HEK293 (cell line): Measurements from ENCODE around the gene MAML2.

Experiments
- CTCF ChIA-PET: fragments of 350-600 bp; formaldehyde crosslinking; extraction: SDS; loops from one replicate; lab custom pipeline; 2021; ENCODE audit warnings: antibody characterized with exemption; lab: Yijun Ruan, JAX
- POLR2A ChIA-PET: fragments of 300-600 bp; formaldehyde crosslinking; extraction: SDS; loops from one replicate; lab custom pipeline; 2020; ENCODE audit warnings: antibody characterized with exemption, inconsistent platforms; lab: Yijun Ruan, JAX
- H3K27ac ChIP-seq: fragments of 200-500 bp; sonication (Bioruptor generic); 2 replicates; pipeline ENCODE4 v1.5.1; 2014; ENCODE audit warnings: low read depth, low read length, control low read depth, inconsistent platforms; ENCODE audit errors: extremely low read depth
- H3K36me3 ChIP-seq, 2 experiments: fragments of 200-500 bp in 1 of 2; sonication (Bioruptor generic) in 1 of 2; 1 replicate in 1 of 2; 2 replicates in 1 of 2; pipeline ENCODE4 v1.5.1; 2014 to 2017; ENCODE audit warnings: inconsistent platforms in 2 of 2, low read length in 2 of 2; ENCODE audit not compliant: control insufficient read depth in 2 of 2, insufficient read depth in 1 of 2
- H3K4me1 ChIP-seq: fragments of 200-500 bp; sonication (Bioruptor generic); 2 replicates; pipeline ENCODE4 v1.5.1; 2014; ENCODE audit warnings: mild to moderate bottlenecking, low read length, inconsistent platforms; ENCODE audit not compliant: control insufficient read depth, insufficient read depth
- H3K4me3 ChIP-seq: 2 replicates; pipeline ENCODE4 v1.5.1; 2011; ENCODE audit warnings: low read depth, mild to moderate bottlenecking, control low read depth, low read length, moderate library complexity
- H3K9me3 ChIP-seq: fragments of 200-500 bp; sonication (Bioruptor generic); 2 replicates; pipeline ENCODE4 v1.5.1; 2014; ENCODE audit warnings: low read depth, low read length, inconsistent platforms; ENCODE audit not compliant: control insufficient read depth, insufficient read depth
- EGR2 ChIP-seq: fragments of 450-650 bp; formaldehyde crosslinking; IDR thresholded peaks from 2 replicates; pipeline ENCODE4 v1.5.1; 2016; ENCODE audit warnings: low read depth, missing biosample characterization, missing genetic modification characterization
- KLF1 ChIP-seq: fragments of 450-650 bp; formaldehyde crosslinking; IDR thresholded peaks from 2 replicates; pipeline ENCODE4 v1.5.1; 2016; ENCODE audit warnings: missing biosample characterization, missing genetic modification characterization
- KLF10 ChIP-seq: fragments of 450-650 bp; IDR thresholded peaks from 2 replicates; pipeline ENCODE4 v1.5.1; 2018; ENCODE audit warnings: missing biosample characterization, mild to moderate bottlenecking, missing genetic modification characterization
- KLF17 ChIP-seq: fragments of 450-650 bp; formaldehyde crosslinking; IDR thresholded peaks from 2 replicates; pipeline ENCODE4 v1.5.1; 2016; ENCODE audit warnings: missing biosample characterization, missing genetic modification characterization
- PRDM1 ChIP-seq: fragments of 450-650 bp; formaldehyde crosslinking; IDR thresholded peaks from 2 replicates; pipeline ENCODE4; 2016; ENCODE audit warnings: missing biosample characterization, missing genetic modification characterization
- TRIM28 ChIP-seq: IDR thresholded peaks from 2 replicates; pipeline ENCODE4 v1.6.1; 2011; ENCODE audit warnings: low read length, control low read depth, borderline replicate concordance
- ZNF16 ChIP-seq: fragments of 450-650 bp; formaldehyde crosslinking; IDR thresholded peaks from 2 replicates; pipeline ENCODE4 v1.5.1; 2016; ENCODE audit warnings: low read depth, missing biosample characterization, missing genetic modification characterization
- ZNF175 ChIP-seq: fragments of 450-650 bp; formaldehyde crosslinking; IDR thresholded peaks from 2 replicates; pipeline ENCODE4 v1.5.1; 2016; ENCODE audit warnings: missing biosample characterization, missing genetic modification characterization
- ZNF391 ChIP-seq: fragments of 450-650 bp; formaldehyde crosslinking; IDR thresholded peaks from 2 replicates; pipeline ENCODE4 v1.5.1; 2016; ENCODE audit warnings: low read depth, missing biosample characterization, missing genetic modification characterization, borderline replicate concordance
- ZNF416 ChIP-seq: fragments of 450-650 bp; formaldehyde crosslinking; IDR thresholded peaks from 2 replicates; pipeline ENCODE4 v1.5.1; 2016; ENCODE audit warnings: missing biosample characterization, missing genetic modification characterization
- ZNF521 ChIP-seq: fragments of 450-650 bp; formaldehyde crosslinking; IDR thresholded peaks from 2 replicates; pipeline ENCODE4 v1.5.1; 2017; ENCODE audit warnings: missing biosample characterization, mild to moderate bottlenecking, missing genetic modification characterization
- ZNF560 ChIP-seq: fragments of 450-650 bp; formaldehyde crosslinking; IDR thresholded peaks from 2 replicates; pipeline ENCODE4 v1.5.1; 2017; ENCODE audit warnings: missing biosample characterization, missing genetic modification characterization, borderline replicate concordance
- ZNF580 ChIP-seq: fragments of 450-650 bp; formaldehyde crosslinking; IDR thresholded peaks from 2 replicates; pipeline ENCODE4 v1.5.1; 2016; ENCODE audit warnings: missing biosample characterization, missing genetic modification characterization
- ZNF596 ChIP-seq: fragments of 450-650 bp; IDR thresholded peaks from 2 replicates; pipeline ENCODE4 v1.5.0; 2018; ENCODE audit warnings: missing biosample characterization, mild to moderate bottlenecking, missing genetic modification characterization, moderate library complexity
- ZNF600 ChIP-seq: fragments of 450-650 bp; formaldehyde crosslinking; IDR thresholded peaks from 2 replicates; pipeline ENCODE4 v1.5.1; 2016; ENCODE audit warnings: missing biosample characterization, missing genetic modification characterization
- ZNF654 ChIP-seq: fragments of 450-650 bp; formaldehyde crosslinking; IDR thresholded peaks from 2 replicates; pipeline ENCODE4 v1.5.1; 2016; ENCODE audit warnings: low read depth, missing biosample characterization, missing genetic modification characterization
- ZNF677 ChIP-seq: fragments of 450-650 bp; IDR thresholded peaks from 2 replicates; pipeline ENCODE4 v1.5.0; 2018; ENCODE audit warnings: missing biosample characterization, mild to moderate bottlenecking, missing genetic modification characterization, moderate library complexity
- ZNF76 ChIP-seq: fragments of 450-650 bp; formaldehyde crosslinking; IDR thresholded peaks from 2 replicates; pipeline ENCODE4; 2016; ENCODE audit warnings: low read depth, missing biosample characterization, missing genetic modification characterization, borderline replicate concordance
- ZNF776 ChIP-seq: fragments of 450-650 bp; formaldehyde crosslinking; IDR thresholded peaks from 2 replicates; pipeline ENCODE4 v1.5.0; 2017; ENCODE audit warnings: missing biosample characterization, missing genetic modification characterization, borderline replicate concordance
- ZNF792 ChIP-seq: fragments of 450-650 bp; formaldehyde crosslinking; IDR thresholded peaks from 2 replicates; pipeline ENCODE4 v1.5.1; 2016; ENCODE audit warnings: missing biosample characterization, missing genetic modification characterization
- TF ChIP-seq, protein P1 (sequence below): fragments of 450-650 bp; formaldehyde crosslinking; optimal IDR thresholded peaks from 2 replicates; pipeline ENCODE3; 2016; ENCODE audit warnings: missing biosample characterization, mild to moderate bottlenecking, missing genetic modification characterization
- TF ChIP-seq, protein P2 (sequence below): fragments of 450-650 bp; formaldehyde crosslinking; IDR thresholded peaks from 2 replicates; pipeline ENCODE4 v1.5.1; 2016; ENCODE audit warnings: missing biosample characterization, missing genetic modification characterization
- TF ChIP-seq, protein P3 (sequence below): fragments of 450-650 bp; formaldehyde crosslinking; IDR thresholded peaks from 2 replicates; pipeline ENCODE4 v1.5.1; 2017; ENCODE audit warnings: missing biosample characterization, missing genetic modification characterization
- TF ChIP-seq, protein P4 (sequence below): fragments of 450-650 bp; IDR thresholded peaks from 2 replicates; pipeline ENCODE4 v1.5.1; 2018; ENCODE audit warnings: missing biosample characterization, missing genetic modification characterization
- TF ChIP-seq, protein P5 (sequence below): fragments of 450-650 bp; formaldehyde crosslinking; IDR thresholded peaks from 2 replicates; pipeline ENCODE4 v1.5.1; 2016; ENCODE audit warnings: missing biosample characterization, missing genetic modification characterization

The MAML2 gene

DNA sequence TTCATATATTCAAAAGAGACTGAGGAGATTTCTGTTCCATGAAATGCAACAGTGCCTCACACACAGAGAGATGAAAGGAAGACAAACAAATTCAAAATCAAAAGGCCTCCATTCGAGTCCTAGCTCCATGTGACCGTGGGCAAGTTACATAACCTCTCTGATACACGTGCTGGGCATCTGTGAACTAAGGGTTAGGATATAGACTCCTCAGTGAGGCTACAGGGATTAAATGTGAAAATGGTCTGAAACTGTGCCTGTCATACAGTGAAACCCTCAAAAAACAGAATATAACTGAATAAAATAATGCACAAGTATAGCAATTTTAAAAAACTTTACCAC is 307.3 kb downstream of the MAML2 start:
- CTCF ChIA-PET, result no interaction called here
- POLR2A ChIA-PET, result no interaction called here
- TF ChIP-seq ZNF776 (tag by site-specific recombination), result no peak
- TF ChIP-seq, protein P1, sequence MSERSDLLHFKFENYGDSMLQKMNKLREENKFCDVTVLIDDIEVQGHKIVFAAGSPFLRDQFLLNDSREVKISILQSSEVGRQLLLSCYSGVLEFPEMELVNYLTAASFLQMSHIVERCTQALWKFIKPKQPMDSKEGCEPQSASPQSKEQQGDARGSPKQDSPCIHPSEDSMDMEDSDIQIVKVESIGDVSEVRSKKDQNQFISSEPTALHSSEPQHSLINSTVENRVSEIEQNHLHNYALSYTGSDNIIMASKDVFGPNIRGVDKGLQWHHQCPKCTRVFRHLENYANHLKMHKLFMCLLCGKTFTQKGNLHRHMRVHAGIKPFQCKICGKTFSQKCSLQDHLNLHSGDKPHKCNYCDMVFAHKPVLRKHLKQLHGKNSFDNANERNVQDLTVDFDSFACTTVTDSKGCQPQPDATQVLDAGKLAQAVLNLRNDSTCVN (tag by site-specific recombination), result no peak
- TF ChIP-seq KLF10 (tag by site-specific recombination), result no peak
- TF ChIP-seq ZNF600, result no peak
- TF ChIP-seq, protein P2, sequence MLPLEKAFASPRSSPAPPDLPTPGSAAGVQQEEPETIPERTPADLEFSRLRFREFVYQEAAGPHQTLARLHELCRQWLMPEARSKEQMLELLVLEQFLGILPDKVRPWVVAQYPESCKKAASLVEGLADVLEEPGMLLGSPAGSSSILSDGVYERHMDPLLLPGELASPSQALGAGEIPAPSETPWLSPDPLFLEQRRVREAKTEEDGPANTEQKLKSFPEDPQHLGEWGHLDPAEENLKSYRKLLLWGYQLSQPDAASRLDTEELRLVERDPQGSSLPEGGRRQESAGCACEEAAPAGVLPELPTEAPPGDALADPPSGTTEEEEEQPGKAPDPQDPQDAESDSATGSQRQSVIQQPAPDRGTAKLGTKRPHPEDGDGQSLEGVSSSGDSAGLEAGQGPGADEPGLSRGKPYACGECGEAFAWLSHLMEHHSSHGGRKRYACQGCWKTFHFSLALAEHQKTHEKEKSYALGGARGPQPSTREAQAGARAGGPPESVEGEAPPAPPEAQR (tag by site-specific recombination), result no peak
- TF ChIP-seq ZNF560 (tag by site-specific recombination), result no peak
- no peak for TF ChIP-seq KLF1
- no peak for TF ChIP-seq ZNF654
- TF ChIP-seq, protein P3, sequence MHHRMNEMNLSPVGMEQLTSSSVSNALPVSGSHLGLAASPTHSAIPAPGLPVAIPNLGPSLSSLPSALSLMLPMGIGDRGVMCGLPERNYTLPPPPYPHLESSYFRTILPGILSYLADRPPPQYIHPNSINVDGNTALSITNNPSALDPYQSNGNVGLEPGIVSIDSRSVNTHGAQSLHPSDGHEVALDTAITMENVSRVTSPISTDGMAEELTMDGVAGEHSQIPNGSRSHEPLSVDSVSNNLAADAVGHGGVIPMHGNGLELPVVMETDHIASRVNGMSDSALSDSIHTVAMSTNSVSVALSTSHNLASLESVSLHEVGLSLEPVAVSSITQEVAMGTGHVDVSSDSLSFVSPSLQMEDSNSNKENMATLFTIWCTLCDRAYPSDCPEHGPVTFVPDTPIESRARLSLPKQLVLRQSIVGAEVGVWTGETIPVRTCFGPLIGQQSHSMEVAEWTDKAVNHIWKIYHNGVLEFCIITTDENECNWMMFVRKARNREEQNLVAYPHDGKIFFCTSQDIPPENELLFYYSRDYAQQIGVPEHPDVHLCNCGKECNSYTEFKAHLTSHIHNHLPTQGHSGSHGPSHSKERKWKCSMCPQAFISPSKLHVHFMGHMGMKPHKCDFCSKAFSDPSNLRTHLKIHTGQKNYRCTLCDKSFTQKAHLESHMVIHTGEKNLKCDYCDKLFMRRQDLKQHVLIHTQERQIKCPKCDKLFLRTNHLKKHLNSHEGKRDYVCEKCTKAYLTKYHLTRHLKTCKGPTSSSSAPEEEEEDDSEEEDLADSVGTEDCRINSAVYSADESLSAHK (tag by site-specific recombination), result no peak
- TF ChIP-seq KLF17, result no peak
- TF ChIP-seq TRIM28, result no peak
- no peak for TF ChIP-seq EGR2
- no peak for TF ChIP-seq PRDM1 (tag by site-specific recombination)
- TF ChIP-seq ZNF521 (tag by site-specific recombination), result no peak
- peaks cover 7% of the 10 kb centered on the region for H3K4me1 ChIP-seq
- no peaks in the 10 kb centered on the region for H3K36me3 ChIP-seq
- H3K27ac ChIP-seq, result no peak overlapping the region
- H3K9me3 ChIP-seq, result no peaks in the 10 kb centered on the region
- H3K4me3 ChIP-seq, result no peak overlapping the region

DNA sequence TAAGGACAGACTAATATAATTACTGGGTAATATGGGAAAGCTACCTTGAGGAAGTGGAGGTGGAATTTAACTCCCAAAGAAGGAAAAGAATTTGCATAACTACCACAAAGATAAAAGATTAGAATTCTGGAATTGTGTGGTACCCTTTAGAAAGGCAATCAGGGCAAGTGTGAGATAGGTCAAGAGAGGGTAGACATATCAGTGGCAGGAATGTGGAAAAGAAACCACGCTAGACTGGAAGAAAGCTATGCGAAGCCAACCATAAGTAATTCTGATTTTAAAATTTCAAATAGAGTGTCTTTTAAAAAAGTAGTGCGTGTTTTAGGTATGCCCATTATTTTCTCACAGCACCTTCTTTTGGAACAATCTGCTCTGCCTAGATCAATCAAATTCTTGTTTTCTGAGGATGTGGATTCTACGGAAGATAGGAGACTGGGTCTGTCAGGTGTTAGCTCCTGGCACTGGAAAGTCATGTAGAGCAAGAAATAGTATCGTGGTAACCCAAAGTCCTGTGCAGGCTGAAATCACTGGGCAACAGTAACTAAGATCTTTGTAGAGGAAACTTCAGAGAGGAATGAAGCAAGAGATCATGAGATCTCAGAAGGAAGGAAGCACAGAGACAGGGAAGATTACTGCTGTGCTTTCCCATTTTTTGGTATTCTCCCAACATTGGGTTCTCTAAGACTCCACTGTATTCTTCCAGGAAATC is 307.8 kb downstream of the MAML2 start:
- Histone ChIP-seq H3K4me3 (no peak overlapping the region), H3K36me3 (no peaks in the 10 kb centered on the region), H3K9me3 (no peaks in the 10 kb centered on the region), H3K4me1 (peaks cover 7% of the 10 kb centered on the region), H3K27ac (no peak overlapping the region)
- ChIA-PET CTCF (interaction anchor here (0.6 to 1.1 kb wide), 4 partner anchors 14 to 153 kb away, joined by 3 to 4 read pairs (median 3); no protein-coding TSS in a partner anchor), POLR2A (no interaction called here)
- TF ChIP-seq ZNF580 (no peak), KLF17 (no peak), ZNF175 (no peak), ZNF792 (tag by site-specific recombination) (no peak), ZNF416 (no peak), ZNF76 (no peak), ZNF16 (tag by site-specific recombination) (no peak), ZNF677 (tag by site-specific recombination) (no peak), ZNF596 (no peak), ZNF391 (tag by site-specific recombination) (no peak)
- TF ChIP-seq, protein P4, sequence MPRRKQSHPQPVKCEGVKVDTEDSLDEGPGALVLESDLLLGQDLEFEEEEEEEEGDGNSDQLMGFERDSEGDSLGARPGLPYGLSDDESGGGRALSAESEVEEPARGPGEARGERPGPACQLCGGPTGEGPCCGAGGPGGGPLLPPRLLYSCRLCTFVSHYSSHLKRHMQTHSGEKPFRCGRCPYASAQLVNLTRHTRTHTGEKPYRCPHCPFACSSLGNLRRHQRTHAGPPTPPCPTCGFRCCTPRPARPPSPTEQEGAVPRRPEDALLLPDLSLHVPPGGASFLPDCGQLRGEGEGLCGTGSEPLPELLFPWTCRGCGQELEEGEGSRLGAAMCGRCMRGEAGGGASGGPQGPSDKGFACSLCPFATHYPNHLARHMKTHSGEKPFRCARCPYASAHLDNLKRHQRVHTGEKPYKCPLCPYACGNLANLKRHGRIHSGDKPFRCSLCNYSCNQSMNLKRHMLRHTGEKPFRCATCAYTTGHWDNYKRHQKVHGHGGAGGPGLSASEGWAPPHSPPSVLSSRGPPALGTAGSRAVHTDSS (tag by site-specific recombination), result no peak
- TF ChIP-seq, protein P5, sequence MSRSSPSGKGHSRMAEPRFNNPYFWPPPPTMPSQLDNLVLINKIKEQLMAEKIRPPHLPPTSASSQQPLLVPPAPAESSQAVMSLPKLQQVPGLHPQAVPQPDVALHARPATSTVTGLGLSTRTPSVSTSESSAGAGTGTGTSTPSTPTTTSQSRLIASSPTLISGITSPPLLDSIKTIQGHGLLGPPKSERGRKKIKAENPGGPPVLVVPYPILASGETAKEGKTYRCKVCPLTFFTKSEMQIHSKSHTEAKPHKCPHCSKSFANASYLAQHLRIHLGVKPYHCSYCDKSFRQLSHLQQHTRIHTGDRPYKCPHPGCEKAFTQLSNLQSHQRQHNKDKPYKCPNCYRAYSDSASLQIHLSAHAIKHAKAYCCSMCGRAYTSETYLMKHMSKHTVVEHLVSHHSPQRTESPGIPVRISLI (tag by site-specific recombination), result no peak
